Upper lobe of right lung (tissue), 1 donor: ENCODE results near the gene OTUD4. TPM values are rescaled to one million over a fixed set of nuclear protein-coding genes. Genes with fewer than 3 reads are reported as not detected.
A peak's percentile ranks its signal among the peaks of the same experiment; 100 is the strongest.
"Not testable (repeated sequence)": the region's sequence is repeated elsewhere in the genome, so short reads cannot be mapped to it uniquely, and the experiment has no call there.

Experiments used
- ATAC-seq: fragments of 200-7000 bp; cut with Tn5 transposase; one replicate; pipeline ENCODE4 v1.9.1; 2020; ENCODE audit warnings: mild to moderate bottlenecking, moderate library complexity
- DNase-seq: peaks from one replicate; pipeline ENCODE4 v3.0.0-alpha.2; 2020
- H3K27ac ChIP-seq: fragments of 200-600 bp; one replicate; pipeline ENCODE4 v1.8.0; 2022
- H3K27me3 ChIP-seq: fragments of 200-600 bp; one replicate; pipeline ENCODE4 v1.8.0; 2022; ENCODE audit warnings: mild to moderate bottlenecking
- H3K36me3 ChIP-seq: fragments of 200-600 bp; one replicate; pipeline ENCODE4 v1.8.0; 2022
- H3K4me1 ChIP-seq: fragments of 200-600 bp; one replicate; pipeline ENCODE4 v1.8.0; 2022
- H3K4me3 ChIP-seq: fragments of 200-600 bp; one replicate; pipeline ENCODE4 v1.8.0; 2022; ENCODE audit warnings: mild to moderate bottlenecking
- H3K9me3 ChIP-seq: fragments of 200-600 bp; one replicate; pipeline ENCODE4 v1.8.0; 2022
- intact Hi-C: fragments of 100-400 bp; cut with DNase I; formaldehyde crosslinking; loops from one replicate; pipeline ENCODE4 v1.11.0; 2022
- total RNA-seq: library from RNA; stranded (reverse); fragmentation: NEBNext Ultra II Directional; extraction: Animal tissue kit (Norgen Biotek cat#: 25700); gene quantifications from one replicate; pipeline ENCODE4 v1.2.1, GENCODE V29; 2021
- TF ChIP-seq, protein P1 (sequence below): fragments of 200-600 bp; IDR thresholded peaks from one replicate; pipeline ENCODE4 v1.8.0; 2022; ENCODE audit warnings: antibody characterized with exemption
- donor health status: DM: no; HTN: yes; CAD: no; lungs with severe emphysema.

OTUD4 gene
- total RNA-seq, 1 donor from 2014 or later, result 46.3 TPM

DNA sequence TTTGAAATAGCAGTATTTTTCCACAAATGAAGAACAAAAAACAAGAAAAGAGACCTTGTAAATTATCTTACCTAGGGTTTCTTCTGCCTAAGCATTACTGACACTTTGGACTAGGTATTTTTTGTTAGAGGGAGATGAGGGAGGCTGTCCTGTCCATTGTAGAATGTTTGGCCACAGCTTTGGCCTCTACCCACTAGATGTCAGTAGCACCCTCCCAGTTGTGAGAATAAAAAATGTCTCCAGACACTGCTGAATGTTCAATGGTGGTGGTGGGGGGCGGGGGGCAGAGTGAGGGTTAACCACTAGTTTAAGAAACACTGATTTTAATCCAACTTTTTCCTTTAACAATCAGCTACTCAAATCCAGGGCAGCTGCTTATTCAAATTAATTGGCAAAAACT is 25.8 kb downstream of the OTUD4 start:
- Histone ChIP-seq H3K36me3 (peaks cover 95% of the 10 kb centered on the region), H3K4me1 (no peaks in the 10 kb centered on the region), H3K27me3 (no peaks in the 10 kb centered on the region), H3K4me3 (no peak overlapping the region), H3K27ac (no peak overlapping the region), H3K9me3 (no peaks in the 10 kb centered on the region)
- DNase-seq (no peak), ATAC-seq (peak; percentile 65)
- TF ChIP-seq, protein P1, sequence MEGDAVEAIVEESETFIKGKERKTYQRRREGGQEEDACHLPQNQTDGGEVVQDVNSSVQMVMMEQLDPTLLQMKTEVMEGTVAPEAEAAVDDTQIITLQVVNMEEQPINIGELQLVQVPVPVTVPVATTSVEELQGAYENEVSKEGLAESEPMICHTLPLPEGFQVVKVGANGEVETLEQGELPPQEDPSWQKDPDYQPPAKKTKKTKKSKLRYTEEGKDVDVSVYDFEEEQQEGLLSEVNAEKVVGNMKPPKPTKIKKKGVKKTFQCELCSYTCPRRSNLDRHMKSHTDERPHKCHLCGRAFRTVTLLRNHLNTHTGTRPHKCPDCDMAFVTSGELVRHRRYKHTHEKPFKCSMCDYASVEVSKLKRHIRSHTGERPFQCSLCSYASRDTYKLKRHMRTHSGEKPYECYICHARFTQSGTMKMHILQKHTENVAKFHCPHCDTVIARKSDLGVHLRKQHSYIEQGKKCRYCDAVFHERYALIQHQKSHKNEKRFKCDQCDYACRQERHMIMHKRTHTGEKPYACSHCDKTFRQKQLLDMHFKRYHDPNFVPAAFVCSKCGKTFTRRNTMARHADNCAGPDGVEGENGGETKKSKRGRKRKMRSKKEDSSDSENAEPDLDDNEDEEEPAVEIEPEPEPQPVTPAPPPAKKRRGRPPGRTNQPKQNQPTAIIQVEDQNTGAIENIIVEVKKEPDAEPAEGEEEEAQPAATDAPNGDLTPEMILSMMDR, result peak; percentile 42
- intact Hi-C loops, result no loop called here

DNA sequence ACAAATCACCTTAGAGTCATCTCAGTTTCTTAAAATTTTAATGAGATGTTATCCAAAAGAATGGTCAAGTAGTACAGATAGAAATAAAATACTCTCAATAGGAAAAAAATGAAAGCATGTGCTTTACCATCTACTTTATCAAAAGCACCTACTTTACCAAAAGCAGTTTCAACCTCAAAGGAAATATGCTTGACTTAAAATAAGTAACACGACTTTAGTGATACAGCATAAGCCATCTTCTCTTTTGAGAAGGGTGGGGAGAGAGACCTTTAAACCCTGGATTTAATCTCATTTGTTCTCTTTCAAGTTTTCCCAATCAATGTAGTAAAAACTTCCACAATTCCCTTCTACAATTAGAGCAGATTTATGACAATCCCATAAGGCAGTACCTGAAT is 26.5 kb downstream of the OTUD4 start:
- no peak for ATAC-seq
- TF ChIP-seq, protein P1, result no peak
- H3K36me3 ChIP-seq, result peaks cover 95% of the 10 kb centered on the region

DNA sequence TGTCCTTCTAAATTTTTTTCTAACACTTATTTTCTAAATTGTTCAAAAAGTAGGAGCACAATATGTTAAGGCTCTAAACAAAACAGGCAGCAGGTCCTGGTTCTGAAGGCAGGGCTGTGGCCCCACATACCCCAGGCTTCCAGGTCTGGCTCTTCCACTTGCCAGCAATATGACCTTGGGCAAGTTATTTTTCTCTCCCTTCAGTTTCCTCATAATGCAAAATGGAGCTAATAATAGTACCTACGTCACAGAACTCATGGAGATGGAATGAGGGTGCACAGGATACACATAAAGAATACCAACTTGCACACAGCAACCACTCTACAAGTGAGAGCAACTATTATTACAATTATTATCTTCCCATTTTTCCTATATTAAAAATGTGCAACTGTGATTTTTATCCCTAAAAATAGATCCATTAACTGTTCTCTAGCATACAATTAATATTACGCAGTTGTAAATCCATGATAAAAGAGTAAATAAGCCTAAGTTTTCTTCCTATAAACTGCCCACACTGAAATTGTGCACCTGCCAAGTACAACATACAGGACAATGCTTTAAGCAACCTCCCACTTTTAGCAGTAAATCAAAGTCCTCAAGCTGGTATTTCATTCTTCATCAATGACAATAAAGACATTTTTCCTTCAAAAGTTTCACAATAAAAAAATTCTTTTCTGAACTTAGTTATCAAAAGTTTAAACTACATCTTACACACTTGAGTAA is 27.0 kb downstream of the OTUD4 start:
- no peaks in the 10 kb centered on the region for H3K4me1 ChIP-seq
- no peaks in the 10 kb centered on the region for H3K9me3 ChIP-seq
- intact Hi-C loops, result no loop called here
- H3K4me3 ChIP-seq, result no peak overlapping the region
- TF ChIP-seq, protein P1, result no peak
- no peaks in the 10 kb centered on the region for H3K27me3 ChIP-seq
- ATAC-seq (no peak), DNase-seq (no peak)
- H3K27ac ChIP-seq, result no peak overlapping the region
- peaks cover 93% of the 10 kb centered on the region for H3K36me3 ChIP-seq

More for the DNA sequence above, 26.5 kb downstream of the OTUD4 start:
- H3K9me3 ChIP-seq, result no peaks in the 10 kb centered on the region
- H3K27ac ChIP-seq, result no peak overlapping the region
- DNase-seq, result no peak
- H3K4me1 ChIP-seq, result no peaks in the 10 kb centered on the region
- H3K4me3 ChIP-seq, result no peak overlapping the region
- no peaks in the 10 kb centered on the region for H3K27me3 ChIP-seq
- intact Hi-C loops, result no loop called here

DNA sequence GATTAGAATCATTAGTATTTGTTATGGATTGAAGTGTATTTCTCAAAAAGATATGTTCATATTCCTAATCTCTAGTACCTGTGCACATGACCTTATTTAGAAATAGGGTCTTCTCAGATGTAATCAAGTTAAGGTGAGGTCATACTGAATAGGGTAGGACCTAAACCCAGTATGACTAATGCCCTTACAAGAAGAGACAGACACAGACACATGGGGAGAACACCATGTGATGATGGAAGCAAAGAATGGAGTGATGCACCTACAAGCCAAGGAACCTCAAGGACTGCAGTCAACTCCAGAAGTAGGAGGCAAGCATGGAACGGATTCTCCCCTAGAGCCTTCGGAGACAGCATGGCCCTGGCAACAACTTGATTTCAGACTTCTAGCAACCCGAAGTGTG is 31.4 kb downstream of the OTUD4 start:
- ATAC-seq, result no peak
- H3K27me3 ChIP-seq, result no peaks in the 10 kb centered on the region
- no peaks in the 10 kb centered on the region for H3K9me3 ChIP-seq
- no peaks in the 10 kb centered on the region for H3K4me1 ChIP-seq
- intact Hi-C loops, result no loop called here
- TF ChIP-seq, protein P1, result no peak
- peaks cover 96% of the 10 kb centered on the region for H3K36me3 ChIP-seq
- H3K4me3 ChIP-seq, result no peak overlapping the region
- H3K27ac ChIP-seq, result no peak overlapping the region
- no peak for DNase-seq

DNA sequence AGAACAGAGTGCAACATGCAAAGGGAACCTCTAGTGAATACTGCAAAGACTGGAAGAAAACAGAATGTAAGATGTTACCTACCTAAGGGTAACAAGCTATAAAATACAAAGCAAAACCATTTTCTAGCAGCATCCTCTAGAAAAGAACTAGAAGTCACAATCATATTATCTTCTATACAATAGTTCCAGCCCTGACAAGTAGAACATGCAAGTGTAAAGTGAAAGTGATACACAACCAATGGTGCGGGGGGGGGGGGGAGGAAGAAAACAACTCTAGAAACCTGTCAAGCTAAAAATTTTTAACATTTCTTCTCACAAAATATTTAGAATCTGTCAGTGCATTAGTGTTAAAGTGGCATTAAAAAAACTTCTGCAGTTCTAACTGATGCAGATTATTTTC is 44.2 kb downstream of the OTUD4 start:
- ATAC-seq, H3K27me3 ChIP-seq, H3K4me3 ChIP-seq, H3K27ac ChIP-seq, H3K4me1 ChIP-seq, DNase-seq, intact Hi-C loops, H3K9me3 ChIP-seq: not testable (repeated sequence)
- H3K36me3 ChIP-seq, result peaks cover 48% of the 10 kb centered on the region

DNA sequence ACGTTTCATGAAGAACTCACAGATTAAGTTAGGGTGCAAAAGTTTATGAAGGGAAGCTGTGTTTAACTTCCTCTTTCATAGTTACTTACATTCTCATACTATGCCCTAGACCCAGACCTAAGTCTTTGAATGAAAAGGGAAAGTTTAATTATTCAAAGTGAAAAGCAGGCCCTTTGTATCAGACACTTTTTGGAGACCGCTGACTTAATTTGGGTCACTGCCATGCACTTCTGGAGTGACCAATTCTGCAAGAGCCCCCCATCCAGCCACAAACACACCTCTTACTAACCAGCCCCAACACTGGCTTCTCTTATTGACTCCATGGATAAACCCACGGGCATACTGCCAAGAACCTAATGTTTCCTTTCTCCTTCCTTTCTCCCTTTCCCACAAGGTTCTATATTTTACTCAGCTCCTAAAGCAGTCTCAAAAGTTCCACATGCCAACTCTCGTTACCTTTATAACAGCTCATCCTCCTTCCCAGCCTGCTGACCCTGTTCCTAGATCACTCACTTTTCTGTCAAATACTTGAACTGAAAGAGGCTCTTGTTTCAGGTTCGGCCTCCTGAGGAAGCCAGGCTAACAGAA is 47.8 kb downstream of the OTUD4 start:
- peaks cover 28% of the 10 kb centered on the region for H3K36me3 ChIP-seq
- intact Hi-C loops, result no loop called here
- TF ChIP-seq, protein P1, result no peak
- no peak overlapping the region for H3K4me3 ChIP-seq
- H3K27ac ChIP-seq, result no peak overlapping the region
- H3K27me3 ChIP-seq, result no peaks in the 10 kb centered on the region
- ATAC-seq (peak; percentile 13), DNase-seq (no peak)
- H3K9me3 ChIP-seq, result no peaks in the 10 kb centered on the region
- peaks cover 3% of the 10 kb centered on the region for H3K4me1 ChIP-seq
